GM19025 (cell line): ENCODE data around the gene KIAA1217.
A peak's percentile ranks its signal among the peaks of the same experiment; 100 is the strongest.
"Not testable (repeated sequence)": the region's sequence is repeated elsewhere in the genome, so short reads cannot be mapped to it uniquely, and the experiment has no call there.

ENCODE experiments used
- ATAC-seq: cut with Tn5 transposase; IDR thresholded peaks from one replicate; pipeline ENCODE4 v1.9.1; 2021; ENCODE audit warnings: mild to moderate bottlenecking, low read depth, moderate library complexity; ENCODE audit not compliant: unreplicated experiment

KIAA1217 gene

GRCh38 chr10:24432478-24433416, 223.8 kb downstream of the KIAA1217 start:
- no peak for ATAC-seq

- ATAC-seq = no peak
Observed at GRCh38 chr10:24433705-24434104, 224.8 kb downstream of the KIAA1217 start.

- no peak for ATAC-seq
Observed at GRCh38 chr10:24434961-24435360, 226.0 kb downstream of the KIAA1217 start.

GRCh38 chr10:24435374-24435773, 226.4 kb downstream of the KIAA1217 start:
- ATAC-seq = no peak

- no peak for ATAC-seq
Observed at GRCh38 chr10:24437302-24437701, 228.4 kb downstream of the KIAA1217 start.

- ATAC-seq = no peak
Observed at GRCh38 chr10:24438800-24439199, 229.9 kb downstream of the KIAA1217 start.

- no peak for ATAC-seq
Observed at GRCh38 chr10:24439935-24440334, 231.0 kb downstream of the KIAA1217 start.

GRCh38 chr10:24440817-24441797, 232.2 kb downstream of the KIAA1217 start:
- ATAC-seq = no peak

GRCh38 chr10:24442234-24442633, 233.3 kb downstream of the KIAA1217 start:
- no peak for ATAC-seq

GRCh38 chr10:24442641-24443174, 233.8 kb downstream of the KIAA1217 start:
- ATAC-seq = not testable (repeated sequence)

- ATAC-seq = no peak
Observed at GRCh38 chr10:24444337-24444736, 235.4 kb downstream of the KIAA1217 start.

GRCh38 chr10:24445958-24446357, 237.0 kb downstream of the KIAA1217 start:
- ATAC-seq = not testable (repeated sequence)

GRCh38 chr10:24446739-24447138, 237.8 kb downstream of the KIAA1217 start:
- ATAC-seq = no peak

GRCh38 chr10:24448351-24448999, 239.5 kb downstream of the KIAA1217 start:
- ATAC-seq = no peak

- ATAC-seq = peak; percentile 80
Observed at GRCh38 chr10:24449321-24449740, 240.4 kb downstream of the KIAA1217 start.

GRCh38 chr10:24449769-24450310, 240.9 kb downstream of the KIAA1217 start:
- ATAC-seq = no peak

- no peak for ATAC-seq
Observed at GRCh38 chr10:24451325-24451820, 242.4 kb downstream of the KIAA1217 start.

- ATAC-seq = no peak
Observed at GRCh38 chr10:24452030-24452429, 243.1 kb downstream of the KIAA1217 start.

GRCh38 chr10:24453404-24453830, 244.5 kb downstream of the KIAA1217 start:
- ATAC-seq = no peak

GRCh38 chr10:24453973-24454372, 245.0 kb downstream of the KIAA1217 start:
- ATAC-seq = no peak
